ENCODE results near the gene CPSF7.

CPSF7 gene

GRCh38 chr11:61361741-61362541, 67.8 kb downstream of the CPSF7 start, which contains the start of the genes CYB561A3 and TMEM138:
TSS of gene CYB561A3 (minus strand) at chr11:61361882. CDS start at chr11:61356713, 5,169 bp downstream.
TSS of gene TMEM138 (plus strand) at chr11:61362374. CDS start at chr11:61364391, 2,017 bp downstream.
- Histone ChIP-seq H3K4me3 (ENCODE audit: low read length) (peak within 1 kb of the TSS; percentile 90), H3K27ac (ENCODE audit: low read length) (peak within 1 kb of the TSS; percentile 94), H3K9me3 (ENCODE audit: insufficient read depth, low read depth, low read length) (no peaks in the 10 kb centered on the region), H3K36me3 (ENCODE audit: insufficient read depth, low read depth, low read length) (peaks cover 35% of the 10 kb centered on the region), H3K9ac (ENCODE audit: low read depth, low read length) (peak within 1 kb of the TSS; percentile 98), H3K27me3 (ENCODE audit: insufficient read depth, low read length) (no peaks in the 10 kb centered on the region), H3K4me1 (ENCODE audit: insufficient read depth, low read length) (no peaks in the 10 kb centered on the region)

- Histone ChIP-seq H3K9ac (ENCODE audit: low read depth, low read length) (peak overlapping the region; percentile 98), H3K9me3 (ENCODE audit: insufficient read depth, low read depth, low read length) (no peaks in the 10 kb centered on the region), H3K27ac (ENCODE audit: low read length) (no peak overlapping the region), H3K4me3 (ENCODE audit: low read length) (peak overlapping the region; percentile 90), H3K4me1 (ENCODE audit: insufficient read depth, low read length) (no peaks in the 10 kb centered on the region), H3K27me3 (ENCODE audit: insufficient read depth, low read length) (no peaks in the 10 kb centered on the region), H3K36me3 (ENCODE audit: insufficient read depth, low read depth, low read length) (peaks cover 29% of the 10 kb centered on the region)
Observed at GRCh38 chr11:61361237-61361740, 68.5 kb downstream of the CPSF7 start.

GRCh38 chr11:61359516-61359915, 70.3 kb downstream of the CPSF7 start:
- no peak overlapping the region for H3K4me3 ChIP-seq (ENCODE audit: low read length)
- H3K36me3 ChIP-seq (ENCODE audit: insufficient read depth, low read depth, low read length): peaks cover 13% of the 10 kb centered on the region
- H3K9ac ChIP-seq (ENCODE audit: low read depth, low read length): no peak overlapping the region
- no peak overlapping the region for H3K27ac ChIP-seq (ENCODE audit: low read length)
- H3K9me3 ChIP-seq (ENCODE audit: insufficient read depth, low read depth, low read length): no peaks in the 10 kb centered on the region
- no peaks in the 10 kb centered on the region for H3K27me3 ChIP-seq (ENCODE audit: insufficient read depth, low read length)
- no peaks in the 10 kb centered on the region for H3K4me1 ChIP-seq (ENCODE audit: insufficient read depth, low read length)

- Histone ChIP-seq H3K36me3 (ENCODE audit: insufficient read depth, low read depth, low read length) (peaks cover 5% of the 10 kb centered on the region; the same call in 1 of the 2 replicates), H3K9me3 (ENCODE audit: insufficient read depth, low read depth, low read length) (no peaks in the 10 kb centered on the region), H3K4me1 (ENCODE audit: insufficient read depth, low read length) (no peaks in the 10 kb centered on the region), H3K9ac (ENCODE audit: low read depth, low read length) (no peak overlapping the region), H3K27ac (ENCODE audit: low read length) (no peak overlapping the region), H3K4me3 (ENCODE audit: low read length) (no peak overlapping the region), H3K27me3 (ENCODE audit: insufficient read depth, low read length) (no peaks in the 10 kb centered on the region)
Observed at GRCh38 chr11:61358566-61358965, 71.2 kb downstream of the CPSF7 start.

- Histone ChIP-seq H3K27ac (ENCODE audit: low read length) (no peak overlapping the region), H3K36me3 (ENCODE audit: insufficient read depth, low read depth, low read length) (0 out of 2 replicates have a peak, but pooled peaks cover 6% of the 10 kb centered on the region), H3K4me1 (ENCODE audit: insufficient read depth, low read length) (no peaks in the 10 kb centered on the region), H3K9me3 (ENCODE audit: insufficient read depth, low read depth, low read length) (no peaks in the 10 kb centered on the region), H3K9ac (ENCODE audit: low read depth, low read length) (no peak overlapping the region), H3K27me3 (ENCODE audit: insufficient read depth, low read length) (no peaks in the 10 kb centered on the region), H3K4me3 (ENCODE audit: low read length) (no peak overlapping the region)
Observed at GRCh38 chr11:61357894-61358239, 71.9 kb downstream of the CPSF7 start.

GRCh38 chr11:61357233-61357893, 72.4 kb downstream of the CPSF7 start:
- Histone ChIP-seq H3K36me3 (ENCODE audit: insufficient read depth, low read depth, low read length) (0 out of 2 replicates have a peak, but pooled peaks cover 6% of the 10 kb centered on the region), H3K9me3 (ENCODE audit: insufficient read depth, low read depth, low read length) (no peaks in the 10 kb centered on the region), H3K9ac (ENCODE audit: low read depth, low read length) (no peak overlapping the region), H3K27ac (ENCODE audit: low read length) (no peak overlapping the region), H3K27me3 (ENCODE audit: insufficient read depth, low read length) (no peaks in the 10 kb centered on the region), H3K4me3 (ENCODE audit: low read length) (no peak overlapping the region), H3K4me1 (ENCODE audit: insufficient read depth, low read length) (no peaks in the 10 kb centered on the region)

- Histone ChIP-seq H3K9ac (ENCODE audit: low read depth, low read length) (no peak overlapping the region), H3K27ac (ENCODE audit: low read length) (no peak overlapping the region), H3K36me3 (ENCODE audit: insufficient read depth, low read depth, low read length) (peaks cover 10% of the 10 kb centered on the region), H3K4me3 (ENCODE audit: low read length) (no peak overlapping the region), H3K27me3 (ENCODE audit: insufficient read depth, low read length) (no peaks in the 10 kb centered on the region), H3K4me1 (ENCODE audit: insufficient read depth, low read length) (no peaks in the 10 kb centered on the region), H3K9me3 (ENCODE audit: insufficient read depth, low read depth, low read length) (no peaks in the 10 kb centered on the region)
Observed at GRCh38 chr11:61356706-61357105, 73.1 kb downstream of the CPSF7 start.

GRCh38 chr11:61354208-61354607, 75.6 kb downstream of the CPSF7 start:
- Histone ChIP-seq H3K4me1 (ENCODE audit: insufficient read depth, low read length) (no peaks in the 10 kb centered on the region), H3K36me3 (ENCODE audit: insufficient read depth, low read depth, low read length) (peaks cover 27% of the 10 kb centered on the region), H3K27me3 (ENCODE audit: insufficient read depth, low read length) (no peaks in the 10 kb centered on the region), H3K9ac (ENCODE audit: low read depth, low read length) (no peak overlapping the region), H3K9me3 (ENCODE audit: insufficient read depth, low read depth, low read length) (no peaks in the 10 kb centered on the region), H3K4me3 (ENCODE audit: low read length) (no peak overlapping the region), H3K27ac (ENCODE audit: low read length) (no peak overlapping the region)

- Histone ChIP-seq H3K4me3 (ENCODE audit: low read length) (no peak overlapping the region), H3K9me3 (ENCODE audit: insufficient read depth, low read depth, low read length) (no peaks in the 10 kb centered on the region), H3K36me3 (ENCODE audit: insufficient read depth, low read depth, low read length) (peaks cover 35% of the 10 kb centered on the region), H3K27me3 (ENCODE audit: insufficient read depth, low read length) (no peaks in the 10 kb centered on the region), H3K27ac (ENCODE audit: low read length) (no peak overlapping the region), H3K9ac (ENCODE audit: low read depth, low read length) (no peak overlapping the region), H3K4me1 (ENCODE audit: insufficient read depth, low read length) (no peaks in the 10 kb centered on the region)
Observed at GRCh38 chr11:61353131-61354067, 76.4 kb downstream of the CPSF7 start.

All from iPS-20b (cell line).